Esophagus muscularis mucosa (tissue), 3 donors: Measurements from ENCODE around the gene APLF.

Source experiments
- CTCF ChIP-seq, 3 experiments: fragments of 200-600 bp in 2 of 3; fragments of 450-650 bp in 1 of 3; sonication (generic) in 2 of 3; IDR thresholded peaks; one replicate each; pipeline ENCODE4 v1.5.1; 2017 to 2019; ENCODE audit warnings: antibody characterized with exemption in 3 of 3, mild to moderate bottlenecking in 2 of 3, moderate library complexity in 1 of 3
- POLR2A ChIP-seq: fragments of 450-650 bp; IDR thresholded peaks from one replicate; pipeline ENCODE4 v1.6.1; 2017; ENCODE audit warnings: antibody characterized with exemption, moderate library complexity, mild to moderate bottlenecking, low read depth
- POLR2AphosphoS5 ChIP-seq, 2 donors: sonication (generic); formaldehyde crosslinking; IDR thresholded peaks; one replicate each; pipeline ENCODE4 v1.6.1; 2017; ENCODE audit warnings: antibody characterized with exemption in 2 of 2

DNA sequence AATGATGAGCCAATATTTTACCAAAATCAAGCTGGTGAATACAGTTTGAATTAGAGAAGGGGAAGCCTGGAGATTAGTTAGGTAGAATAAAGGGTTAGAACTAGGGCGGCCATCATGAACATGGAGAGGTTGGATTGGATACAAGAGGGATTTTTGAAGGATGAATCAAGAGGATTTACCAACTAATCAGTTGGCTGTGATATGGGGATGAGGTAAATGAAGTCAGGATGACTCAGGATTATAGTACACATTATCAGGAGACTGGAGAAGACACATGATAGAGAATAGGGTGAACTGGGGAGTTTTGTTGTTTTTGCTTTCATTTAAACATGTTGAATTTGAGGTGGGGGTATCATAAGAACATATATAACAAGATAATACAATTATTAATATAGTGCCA lies 102.2 kb downstream of the APLF start:
- TF ChIP-seq CTCF (IDR thresholded peaks at IDR 0.05) (no peak), POLR2A (no peak), POLR2AphosphoS5 (IDR thresholded peaks at IDR 0.05) (no peak)
